Heart right ventricle (tissue), 16 donors: ENCODE data around the gene RFX2. TPM values are rescaled to one million over a fixed set of nuclear protein-coding genes. Genes with fewer than 3 reads are reported as not detected.

Experiments used
- ATAC-seq, 8 donors: fragments of 200-7000 bp; cut with Tn5 transposase; one replicate each; pipeline ENCODE4 v1.9.1; 2020; ENCODE audit warnings: mild to moderate bottlenecking in 8 of 8, moderate library complexity in 8 of 8, moderate number of reproducible peaks in 1 of 8
- DNase-seq, 2 donors: peaks; one replicate each; pipeline ENCODE4 v3.0.0-alpha.2; 2020
- H3K27ac ChIP-seq, 10 donors: fragments of 200-600 bp; sonication (generic) in 2 of 10; one replicate each; pipeline versions ENCODE4 v1.5.0 to v1.8.0; 2020 to 2022; ENCODE audit warnings: mild to moderate bottlenecking in 3 of 10
- H3K27me3 ChIP-seq, 7 donors: fragments of 200-600 bp; one replicate each; pipeline ENCODE4 v1.8.0; 2021 to 2022; ENCODE audit warnings: mild to moderate bottlenecking in 2 of 7
- H3K36me3 ChIP-seq, 9 donors: fragments of 200-600 bp; sonication (generic) in 1 of 9; one replicate each; pipeline versions ENCODE4 v1.5.0 to v1.8.0; 2020 to 2022; ENCODE audit warnings: mild to moderate bottlenecking in 2 of 9
- H3K4me1 ChIP-seq, 9 donors: fragments of 200-600 bp; sonication (generic) in 1 of 9; one replicate each; pipeline versions ENCODE4 v1.5.0 to v1.8.0; 2020 to 2022; ENCODE audit warnings: mild to moderate bottlenecking in 4 of 9
- H3K4me3 ChIP-seq, 10 donors: fragments of 200-600 bp; sonication (generic) in 2 of 10; one replicate each; pipeline versions ENCODE4 v1.5.0 to v1.8.0; 2020 to 2022; ENCODE audit warnings: mild to moderate bottlenecking in 7 of 10, moderate library complexity in 2 of 10
- H3K9me3 ChIP-seq, 11 donors: fragments of 200-600 bp in 10 of 11; sonication (generic) in 2 of 11; one replicate each; pipeline versions ENCODE4 v1.5.0 to v1.8.0; 2013 to 2022; ENCODE audit warnings: mild to moderate bottlenecking in 2 of 11, control low read depth in 1 of 11, moderate library complexity in 1 of 11
- WGBS, 2 donors: extraction: QIAGEN DNeasy Blood & Tissue Kit; methylation state at CpG; one replicate each; pipeline ENCODE4 v1.1.7; 2013; ENCODE audit warnings: inconsistent platforms in 1 of 2; 5-methylcytosine and 5-hydroxymethylcytosine counted together
- intact Hi-C, 10 donors: fragments of 100-400 bp; cut with DNase I; formaldehyde crosslinking; loops; one replicate each; pipeline versions ENCODE4 v1.11.1 to v1.14.2; 2022
- polyA plus RNA-seq, 2 donors: library from polyadenylated mRNA; stranded (reverse); fragments of 200-250 nt; gene quantifications; one replicate each; pipeline ENCODE4 v1.2.3, GENCODE V29; 2013
- total RNA-seq, 10 donors: library from RNA; stranded (reverse); fragmentation: NEBNext Ultra II Directional in 3 of 10; extraction: Animal tissue kit (Norgen Biotek cat#: 25700) in 3 of 10; gene quantifications; one replicate each; pipeline versions ENCODE4 v1.2.1 to v1.2.4, GENCODE V29; 2021 to 2023
- TF ChIP-seq, protein P1 (sequence below), 9 donors: fragments of 200-600 bp; sonication (generic) in 2 of 9; IDR thresholded peaks; one replicate each; pipeline versions ENCODE4 v1.5.0 to v1.8.0; 2021 to 2022; ENCODE audit warnings: antibody characterized with exemption in 9 of 9, mild to moderate bottlenecking in 5 of 9, moderate library complexity in 1 of 9
- donor health status: Arrhythmogenic right ventricular cardiomyopathy.
- donor health status: ischemic (EF 13 %, LVEDD 7.1; RV severe dilation, severe dysfunction).
- donor health status: healthy with polysubstance abuse.
- donor health status: DM: no; HTN: yes; CAD: no.
- donor health status: DM: no; HTN: no; CAD: no.
- donor health status: ischemic (EF 25% LVEDD 6.9; RV normal size, moderate dysfunction).
- donor health status: ischemic (EF 25% LVEDD 5.7; RV mildly dilated, moderate dysfunction).
- donor health status: healthy.
- donor health status: DM: yes; HTN: yes; CAD: no.
- donor health status: Ischemic cardiomyopathy.
- donor health status: ischemic (EF 35%, LVEDD 5.7; RV mildly dilated, moderate dysfunction).
- donor health status: nonischemic (EF 11% LVEDD 7.7; RV severe dilation, severe dysfunction).
- donor health status: DM: yes; HTN: yes; CAD: no.
- donor health status: PGD.
- donor health status: ischemic (EF 29% LVEDD 5.4; RV normal size, mild dysfunction).
- donor health status: nonischemic (EF 23%, LVEDD 6.1; RV moderate dilation, normal function).

RFX2 gene
- total and polyA plus RNA-seq, 12 donors, result 4.2 to 17.4 (median 5.2) TPM

DNA sequence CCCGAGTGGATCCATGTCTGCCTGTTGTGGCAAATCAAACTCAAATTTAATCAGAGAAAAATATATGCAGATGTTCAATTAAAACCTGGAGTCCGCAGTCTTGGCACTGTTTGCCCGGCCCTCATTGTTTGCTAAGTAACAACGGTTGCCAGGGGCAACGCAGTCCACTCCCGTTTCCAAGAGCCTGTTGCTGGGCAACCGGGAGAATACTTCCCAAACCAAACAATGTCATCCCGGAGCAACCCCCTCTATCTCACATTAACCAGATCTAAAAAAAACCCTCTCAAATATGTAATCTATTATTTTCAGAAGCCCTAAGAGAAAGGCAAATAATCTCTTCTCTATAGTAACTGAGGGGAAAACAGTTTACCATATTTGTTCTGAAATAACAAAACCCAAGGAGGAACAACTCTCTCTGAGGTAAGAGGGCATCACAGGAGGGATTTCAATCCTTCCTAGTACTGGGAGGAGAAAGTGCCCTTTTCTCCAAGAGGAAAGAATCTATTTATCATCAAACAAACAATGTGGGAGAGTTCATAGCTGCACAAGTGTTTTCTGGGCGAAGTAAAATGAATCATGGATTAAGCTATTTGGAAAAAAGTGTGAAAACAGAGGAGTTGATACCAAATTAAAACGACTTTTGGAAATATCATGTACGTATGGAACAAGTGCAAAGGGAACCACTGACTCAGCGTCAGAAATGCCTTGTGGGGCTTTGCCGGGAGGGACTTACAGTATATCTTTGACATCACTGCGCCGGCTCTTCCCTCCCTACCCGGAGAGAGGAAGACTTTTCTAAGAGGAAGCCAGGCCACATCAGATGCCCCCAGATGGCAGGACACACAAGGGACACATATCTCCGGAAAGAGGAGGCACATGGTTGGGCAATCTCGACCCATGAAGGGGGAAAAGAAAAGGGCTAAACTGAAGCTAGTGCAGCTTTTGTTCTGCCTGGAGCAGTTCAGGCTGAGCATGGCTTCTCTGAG lies 43.3 kb downstream of the RFX2 start:
- no peaks in the 10 kb centered on the region for H3K9me3 ChIP-seq
- H3K4me1 ChIP-seq, result peaks cover 17 to 77% (median 64%) of the 10 kb centered on the region in 9 donors
- no peaks in the 10 kb centered on the region for H3K36me3 ChIP-seq
- TF ChIP-seq, protein P1, sequence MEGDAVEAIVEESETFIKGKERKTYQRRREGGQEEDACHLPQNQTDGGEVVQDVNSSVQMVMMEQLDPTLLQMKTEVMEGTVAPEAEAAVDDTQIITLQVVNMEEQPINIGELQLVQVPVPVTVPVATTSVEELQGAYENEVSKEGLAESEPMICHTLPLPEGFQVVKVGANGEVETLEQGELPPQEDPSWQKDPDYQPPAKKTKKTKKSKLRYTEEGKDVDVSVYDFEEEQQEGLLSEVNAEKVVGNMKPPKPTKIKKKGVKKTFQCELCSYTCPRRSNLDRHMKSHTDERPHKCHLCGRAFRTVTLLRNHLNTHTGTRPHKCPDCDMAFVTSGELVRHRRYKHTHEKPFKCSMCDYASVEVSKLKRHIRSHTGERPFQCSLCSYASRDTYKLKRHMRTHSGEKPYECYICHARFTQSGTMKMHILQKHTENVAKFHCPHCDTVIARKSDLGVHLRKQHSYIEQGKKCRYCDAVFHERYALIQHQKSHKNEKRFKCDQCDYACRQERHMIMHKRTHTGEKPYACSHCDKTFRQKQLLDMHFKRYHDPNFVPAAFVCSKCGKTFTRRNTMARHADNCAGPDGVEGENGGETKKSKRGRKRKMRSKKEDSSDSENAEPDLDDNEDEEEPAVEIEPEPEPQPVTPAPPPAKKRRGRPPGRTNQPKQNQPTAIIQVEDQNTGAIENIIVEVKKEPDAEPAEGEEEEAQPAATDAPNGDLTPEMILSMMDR (IDR thresholded peaks at IDR 0.05), result no peak
- no peaks in the 10 kb centered on the region for H3K27me3 ChIP-seq
- 9 to 10% methylated on average over 18 of the region's 18 CpGs for WGBS, 2 donors
- peak overlapping the region in 4 of 10 donors; percentile 1 to 24 (median 14) for H3K4me3 ChIP-seq
- intact Hi-C loops, result loop anchor here in 3 of 10 donors (1.0 to 5.0 kb wide), 4 partner anchors 36 to 43 kb away; partner anchors contain the start of gene RFX2 (in 1 of the 3)
- DNase-seq (peak; percentile 91 to 97), ATAC-seq (peak; percentile 79 to 94 (median 90))
- peak overlapping the region; percentile 46 to 93 (median 88) for H3K27ac ChIP-seq

DNA sequence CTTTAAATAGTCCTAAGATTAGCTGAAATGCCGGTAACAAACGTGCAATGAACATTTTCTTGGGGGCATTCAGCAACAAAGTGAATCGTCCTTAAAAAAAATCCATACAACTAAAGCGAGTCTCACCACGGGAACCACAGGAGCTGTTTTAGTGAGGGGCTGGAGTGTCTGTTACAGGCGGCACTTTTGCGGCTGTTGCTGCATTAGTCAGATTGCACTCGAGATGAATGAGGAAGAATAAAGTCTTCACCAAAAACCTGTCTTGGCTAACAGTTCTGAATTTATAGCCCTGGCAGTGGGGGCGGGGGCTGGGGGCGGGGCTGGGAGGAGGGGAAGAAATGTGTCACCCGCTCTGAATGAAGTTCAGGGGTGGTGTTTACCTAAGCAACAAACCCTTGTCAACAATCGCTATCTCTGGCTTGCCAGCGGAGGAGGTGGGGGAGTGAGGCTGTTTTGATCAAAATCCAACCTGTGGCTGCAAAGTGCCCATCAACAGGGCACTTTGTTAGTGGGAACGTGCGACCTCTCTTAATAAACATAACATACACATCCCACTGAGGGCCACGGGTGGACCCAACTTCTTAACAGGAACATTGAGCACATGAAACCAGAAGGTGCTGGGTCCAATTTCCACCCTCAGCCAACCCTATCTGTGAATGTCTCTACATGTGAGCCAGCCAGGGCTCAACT lies 44.5 kb downstream of the RFX2 start:
- H3K27ac ChIP-seq, result peak overlapping the region; percentile 46 to 93 (median 88)
- no peaks in the 10 kb centered on the region for H3K9me3 ChIP-seq
- DNase-seq (peak; percentile 52 to 66), ATAC-seq (peak in 7 of 8 donors; percentile 14 to 70 (median 46))
- peak overlapping the region in 5 of 10 donors; percentile 2 to 29 (median 21) for H3K4me3 ChIP-seq
- intact Hi-C loops, result loop anchor here in 3 of 10 donors (1.0 to 5.0 kb wide), 4 partner anchors 37 to 44 kb away; partner anchors contain the start of gene RFX2 (in 1 of the 3)
- WGBS, 2 donors, result 25 to 30% methylated on average over 16 of the region's 16 CpGs
- H3K36me3 ChIP-seq, result no peaks in the 10 kb centered on the region
- TF ChIP-seq, protein P1 (IDR thresholded peaks at IDR 0.05), result no peak
- peaks cover 24 to 83% (median 75%) of the 10 kb centered on the region in 9 donors for H3K4me1 ChIP-seq
- H3K27me3 ChIP-seq, result no peaks in the 10 kb centered on the region

DNA sequence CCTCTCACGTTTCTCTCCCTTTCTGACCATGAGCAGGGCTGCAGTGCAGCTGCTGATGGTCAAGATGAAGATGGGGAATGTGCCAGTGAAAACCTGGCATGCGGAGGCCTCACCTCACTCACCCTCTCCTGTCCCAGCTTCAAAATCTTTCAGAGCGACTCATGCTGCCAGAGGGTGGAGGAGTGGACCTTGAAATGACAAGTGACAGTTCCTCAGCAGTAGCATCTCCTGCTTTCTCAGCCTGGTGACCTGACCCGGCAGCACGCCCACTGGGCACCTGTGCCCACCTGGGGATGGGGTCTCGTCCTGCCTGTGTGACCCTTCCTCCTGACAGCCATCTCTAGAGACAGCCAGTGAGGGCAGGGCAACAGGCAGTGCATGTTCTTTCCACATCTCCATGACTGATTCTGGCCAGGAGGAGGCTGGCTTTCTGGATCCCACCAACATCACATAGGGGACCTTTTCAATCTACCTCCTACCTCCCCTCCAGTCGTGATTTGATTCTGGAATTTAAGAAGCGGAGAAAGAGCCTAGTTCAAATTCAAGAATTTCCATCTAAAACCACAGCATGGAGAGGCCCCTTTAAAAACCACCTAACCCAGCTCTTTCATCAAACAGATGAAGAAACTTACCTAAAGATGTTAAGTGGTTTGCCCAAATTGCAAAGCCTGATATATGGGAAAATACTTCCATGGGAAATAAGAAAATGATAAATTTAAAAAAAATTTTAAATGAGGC lies 45.8 kb downstream of the RFX2 start:
- 75 to 83% methylated on average over 8 of the region's 8 CpGs for WGBS, 2 donors
- H3K27me3 ChIP-seq, result no peaks in the 10 kb centered on the region
- peaks cover 27 to 94% (median 77%) of the 10 kb centered on the region in 9 donors for H3K4me1 ChIP-seq
- H3K4me3 ChIP-seq, result no peak overlapping the region
- intact Hi-C loops, result loop anchor here in 5 of 10 donors (5.0 kb wide), 3 partner anchors 33 to 43 kb away; no protein-coding TSS in a partner anchor
- H3K9me3 ChIP-seq, result no peaks in the 10 kb centered on the region
- H3K36me3 ChIP-seq, result no peaks in the 10 kb centered on the region
- H3K27ac ChIP-seq, result peak overlapping the region in 8 of 10 donors; percentile 12 to 93 (median 88)
- ATAC-seq (no peak), DNase-seq (no peak)
- TF ChIP-seq, protein P1 (IDR thresholded peaks at IDR 0.05), result no peak
